Neutrophil (primary cell): ENCODE data around the gene RAB6A.
A peak's percentile ranks its signal among the peaks of the same experiment; 100 is the strongest.

Experiments used
- H3K27ac ChIP-seq: fragments of 200-600 bp; sonication (generic); 2 replicates; pipeline ENCODE4 v1.5.1; 2016; ENCODE audit warnings: mild to moderate bottlenecking, moderate library complexity
- H3K27me3 ChIP-seq: fragments of 200-600 bp; sonication (generic); 2 replicates; pipeline ENCODE4 v1.6.0; 2016; ENCODE audit warnings: mild to moderate bottlenecking
- H3K36me3 ChIP-seq: fragments of 200-600 bp; sonication (generic); 2 replicates; pipeline ENCODE4 v1.5.1; 2017
- H3K4me1 ChIP-seq, 2 experiments: fragments of 200-600 bp in 1 of 2; sonication (generic) in 1 of 2; 1 replicate in 1 of 2; 2 replicates in 1 of 2; pipeline versions ENCODE4 v1.5.1 to v1.6.1; 2013 to 2016; ENCODE audit warnings: low read depth in 1 of 2, low read length in 1 of 2, mild to moderate bottlenecking in 1 of 2, moderate library complexity in 1 of 2; ENCODE audit not compliant: control insufficient read depth in 1 of 2, insufficient read depth in 1 of 2
- H3K4me3 ChIP-seq, 2 experiments: fragments of 200-600 bp in 1 of 2; sonication (generic) in 1 of 2; 1 replicate in 1 of 2; 2 replicates in 1 of 2; pipeline ENCODE4 v1.5.1; 2013 to 2016; ENCODE audit warnings: low read depth in 1 of 2, low read length in 1 of 2, mild to moderate bottlenecking in 1 of 2, moderate library complexity in 1 of 2
- H3K9me3 ChIP-seq: fragments of 200-600 bp; sonication (generic); 2 replicates; pipeline ENCODE4 v1.5.1; 2016
- TF ChIP-seq, protein P1 (sequence below): fragments of 200-600 bp; sonication (generic); IDR thresholded peaks from 2 replicates; pipeline ENCODE4 v1.5.1; 2016; ENCODE audit warnings: antibody characterized with exemption

Gene RAB6A

DNA sequence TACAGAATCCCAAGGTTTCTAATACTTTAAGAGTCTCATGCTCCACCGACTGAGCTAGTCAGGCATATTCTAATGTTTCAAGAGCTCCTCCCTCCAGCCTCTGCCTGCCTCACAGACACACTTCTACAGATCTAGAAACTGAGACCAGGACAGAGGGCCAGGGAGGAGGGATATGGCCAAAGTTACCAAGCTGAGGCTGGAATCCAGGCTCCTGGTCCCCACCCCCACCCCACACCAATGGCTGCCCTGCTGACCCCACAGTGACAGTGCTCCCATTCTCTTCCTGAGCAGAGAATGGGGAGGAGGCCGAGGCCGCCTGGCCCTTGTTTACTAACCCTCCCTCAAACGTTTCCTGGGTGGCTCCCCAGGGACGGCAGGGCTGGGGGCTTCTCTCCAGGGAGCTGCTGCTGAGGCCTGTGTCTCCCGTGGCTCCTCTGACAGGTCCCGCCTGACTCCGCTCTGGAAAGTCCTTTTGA lies 112.3 kb downstream of the RAB6A start:
- no peak overlapping the region for H3K27ac ChIP-seq
- H3K27me3 ChIP-seq = peaks cover 36% of the 10 kb centered on the region
- H3K9me3 ChIP-seq = no peaks in the 10 kb centered on the region
- H3K4me3 ChIP-seq = no peak overlapping the region
- no peaks in the 10 kb centered on the region for H3K36me3 ChIP-seq
- TF ChIP-seq, protein P1, sequence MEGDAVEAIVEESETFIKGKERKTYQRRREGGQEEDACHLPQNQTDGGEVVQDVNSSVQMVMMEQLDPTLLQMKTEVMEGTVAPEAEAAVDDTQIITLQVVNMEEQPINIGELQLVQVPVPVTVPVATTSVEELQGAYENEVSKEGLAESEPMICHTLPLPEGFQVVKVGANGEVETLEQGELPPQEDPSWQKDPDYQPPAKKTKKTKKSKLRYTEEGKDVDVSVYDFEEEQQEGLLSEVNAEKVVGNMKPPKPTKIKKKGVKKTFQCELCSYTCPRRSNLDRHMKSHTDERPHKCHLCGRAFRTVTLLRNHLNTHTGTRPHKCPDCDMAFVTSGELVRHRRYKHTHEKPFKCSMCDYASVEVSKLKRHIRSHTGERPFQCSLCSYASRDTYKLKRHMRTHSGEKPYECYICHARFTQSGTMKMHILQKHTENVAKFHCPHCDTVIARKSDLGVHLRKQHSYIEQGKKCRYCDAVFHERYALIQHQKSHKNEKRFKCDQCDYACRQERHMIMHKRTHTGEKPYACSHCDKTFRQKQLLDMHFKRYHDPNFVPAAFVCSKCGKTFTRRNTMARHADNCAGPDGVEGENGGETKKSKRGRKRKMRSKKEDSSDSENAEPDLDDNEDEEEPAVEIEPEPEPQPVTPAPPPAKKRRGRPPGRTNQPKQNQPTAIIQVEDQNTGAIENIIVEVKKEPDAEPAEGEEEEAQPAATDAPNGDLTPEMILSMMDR = no peak
- peaks cover 11 to 13% of the 10 kb centered on the region in 2 experiments for H3K4me1 ChIP-seq

DNA sequence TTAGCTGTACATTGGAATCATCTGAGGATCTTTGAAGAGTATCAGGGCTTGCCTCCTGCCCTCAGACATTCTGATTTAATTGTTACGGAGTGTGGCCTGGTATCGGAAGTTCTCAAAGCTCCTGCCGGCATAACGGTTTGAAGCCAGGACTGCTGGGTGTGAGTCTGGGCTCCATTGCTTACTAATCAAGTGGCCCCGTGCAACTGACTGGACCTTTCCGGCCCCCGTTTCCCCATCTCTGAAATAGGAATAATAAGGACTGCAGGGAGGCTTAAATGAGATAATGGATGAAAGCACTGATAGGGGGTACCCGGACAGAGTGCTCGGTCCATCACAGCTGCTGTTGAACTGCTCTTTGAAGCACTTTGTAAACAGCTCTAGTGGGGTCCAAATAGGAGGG lies 112.8 kb downstream of the RAB6A start:
- no peak overlapping the region for H3K4me3 ChIP-seq

DNA sequence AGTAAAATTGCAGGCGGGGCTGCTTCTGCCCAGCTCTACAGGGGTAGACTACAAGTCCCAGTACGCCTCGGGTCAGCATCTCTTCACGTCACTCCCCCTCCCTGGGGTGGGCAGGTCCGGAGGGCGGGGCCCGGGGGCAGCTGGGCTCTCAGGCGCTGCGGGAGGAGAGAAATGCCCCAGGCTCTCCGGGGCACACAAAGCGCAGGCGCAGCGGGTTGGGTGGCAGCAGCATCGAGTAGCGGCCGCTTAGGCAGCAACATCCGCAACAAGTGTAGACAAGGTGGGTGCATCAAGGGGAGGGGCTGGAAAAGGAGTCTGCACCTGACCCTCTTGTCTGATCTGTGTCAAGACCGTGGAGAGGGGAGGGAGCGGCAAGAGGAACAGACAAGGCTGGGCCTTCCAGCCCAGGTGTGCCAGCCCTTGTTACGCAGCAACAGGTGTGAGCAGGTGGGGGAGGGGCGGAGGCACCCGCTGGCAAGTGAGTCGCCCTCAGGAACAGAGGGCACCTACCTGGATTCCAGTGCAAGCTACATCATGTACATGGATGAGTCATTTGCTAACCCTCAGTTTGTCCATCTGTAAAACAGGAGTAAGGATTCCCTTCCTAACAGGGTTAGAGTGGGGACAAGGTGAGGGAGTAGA lies 113.3 kb downstream of the RAB6A start:
- Histone ChIP-seq H3K9me3 (no peaks in the 10 kb centered on the region), H3K4me1 (peaks cover 11 to 13% of the 10 kb centered on the region in 2 experiments), H3K36me3 (no peaks in the 10 kb centered on the region), H3K4me3 (peak overlapping the region; percentile 32 to 40), H3K27ac (no peak overlapping the region), H3K27me3 (peaks cover 36% of the 10 kb centered on the region)
- TF ChIP-seq, protein P1 = no peak

More for the DNA sequence above, 112.8 kb downstream of the RAB6A start:
- H3K36me3 ChIP-seq = no peaks in the 10 kb centered on the region
- TF ChIP-seq, protein P1 = no peak
- peaks cover 36% of the 10 kb centered on the region for H3K27me3 ChIP-seq
- no peaks in the 10 kb centered on the region for H3K9me3 ChIP-seq
- H3K27ac ChIP-seq = no peak overlapping the region
- H3K4me1 ChIP-seq = peaks cover 11 to 13% of the 10 kb centered on the region in 2 experiments

DNA sequence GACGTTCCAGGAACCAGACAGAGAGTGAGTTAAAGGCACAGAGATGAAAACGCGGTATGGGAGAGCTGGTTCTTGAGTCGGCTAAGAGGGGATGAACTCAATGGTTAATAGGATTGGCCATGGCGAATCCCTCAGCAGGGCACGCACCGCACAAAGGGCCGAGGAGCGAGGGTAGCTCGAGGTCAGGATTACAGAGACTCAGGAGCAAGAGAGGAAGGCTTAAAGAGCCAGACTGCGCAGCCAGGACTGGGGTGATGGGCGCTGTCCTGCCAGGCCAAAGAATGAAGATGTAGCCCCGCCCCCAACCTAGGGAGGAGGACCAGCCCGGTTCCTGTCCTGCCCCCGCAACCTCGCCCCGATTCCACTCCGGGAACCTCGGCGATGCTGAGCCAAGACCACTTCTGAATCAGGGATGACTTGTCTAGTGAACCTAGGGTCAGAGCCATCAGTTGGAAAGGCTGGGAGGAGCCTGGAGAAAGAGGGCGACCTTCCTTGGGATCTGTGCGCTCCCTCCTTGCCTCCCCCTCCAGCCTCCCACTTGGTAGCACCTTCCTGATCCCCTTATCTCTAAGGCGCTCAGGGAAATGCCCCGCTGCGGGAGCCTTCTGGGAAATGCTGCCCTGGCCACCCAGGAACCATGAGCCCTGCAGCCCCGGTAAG lies 114.8 kb downstream of the RAB6A start, which contains the start of gene PLEKHB1:
Gene PLEKHB1 (plus strand): TSS at position 610 of the 660 bp plus-strand sequence. CDS start 28 bp downstream, at position 638.
- peaks cover 38% of the 10 kb centered on the region for H3K27me3 ChIP-seq
- peak within 1 kb of the TSS; percentile 32 to 40 for H3K4me3 ChIP-seq
- no peaks in the 10 kb centered on the region for H3K36me3 ChIP-seq
- H3K4me1 ChIP-seq = peaks cover 11 to 13% of the 10 kb centered on the region in 2 experiments
- no peaks in the 10 kb centered on the region for H3K9me3 ChIP-seq
- TF ChIP-seq, protein P1 = no peak
- H3K27ac ChIP-seq = no peak within 1 kb of the TSS

DNA sequence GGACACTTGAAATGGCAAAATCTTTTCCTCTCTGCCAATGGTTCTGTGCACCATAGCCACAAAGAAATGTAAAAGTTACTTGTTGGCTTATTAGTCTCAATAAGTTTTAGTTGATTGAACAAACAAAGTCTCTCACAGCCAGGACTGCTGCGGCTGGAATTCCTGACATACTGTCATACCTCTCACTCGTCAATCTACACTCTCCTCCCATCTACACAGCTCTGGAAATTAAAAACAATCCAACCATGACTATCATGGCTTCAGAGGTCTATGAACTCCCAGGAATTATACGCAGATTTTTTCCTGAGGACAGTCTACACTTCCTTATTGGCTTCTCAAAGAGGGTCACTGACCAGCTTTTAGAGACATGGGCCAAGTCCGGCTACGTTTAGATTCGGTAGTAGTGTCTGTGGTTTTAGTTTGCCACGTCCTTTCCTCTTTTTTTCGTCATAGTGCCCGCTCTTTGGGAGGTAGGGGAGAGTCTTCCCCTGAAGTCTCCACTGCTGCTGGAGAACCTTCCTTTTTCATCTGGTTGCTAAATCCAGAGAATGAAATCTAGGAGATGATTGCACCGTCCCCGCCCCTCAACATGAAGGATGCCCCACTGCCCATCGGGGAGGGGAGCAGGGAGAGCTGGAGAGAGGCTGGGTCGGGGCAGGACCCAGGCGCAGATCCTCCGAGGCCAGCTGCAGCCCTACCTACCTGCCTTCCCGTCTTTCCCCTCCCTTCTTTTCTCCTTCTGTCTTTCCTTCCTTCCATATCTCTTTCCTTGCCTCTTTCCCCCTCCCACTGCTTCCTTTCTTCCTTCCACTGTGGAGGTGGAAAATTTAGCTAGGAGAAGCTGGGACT lies 115.5 kb downstream of the RAB6A start:
- no peaks in the 10 kb centered on the region for H3K9me3 ChIP-seq
- H3K27me3 ChIP-seq = peaks cover 45% of the 10 kb centered on the region
- no peaks in the 10 kb centered on the region for H3K36me3 ChIP-seq
- no peak overlapping the region for H3K27ac ChIP-seq
- H3K4me1 ChIP-seq = peaks cover 11 to 13% of the 10 kb centered on the region in 2 experiments
- TF ChIP-seq, protein P1 = no peak
- H3K4me3 ChIP-seq = no peak overlapping the region
